ENCODE data around the gene FOS. TPM values are rescaled to one million over a fixed set of nuclear protein-coding genes. Genes with fewer than 3 reads are reported as not detected.

Gene FOS
- total and polyA plus RNA-seq, 2 of the 13 experiments (the other 11 are each of a cell fraction or from before 2014, with no cell fraction given) = 15.9 to 24.2 TPM

DNA sequence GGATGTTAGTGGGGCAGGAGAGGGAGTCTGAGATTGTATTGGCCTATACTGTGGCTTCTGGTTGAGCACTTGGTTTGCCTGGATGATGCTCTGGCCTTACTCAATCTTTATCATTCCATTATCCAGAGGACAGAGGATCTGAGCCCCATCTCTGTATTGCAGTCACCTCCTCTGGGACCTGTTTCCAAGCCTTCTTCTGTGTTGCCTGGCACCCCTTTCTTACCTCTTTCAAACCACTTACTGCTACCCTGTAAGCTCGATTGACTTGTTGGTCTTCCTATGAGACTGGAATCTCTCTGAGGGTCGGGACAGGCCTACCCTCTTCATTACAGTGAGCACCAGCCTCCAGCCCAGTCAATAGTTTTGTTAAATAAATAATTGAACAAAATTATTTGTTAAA is 3.0 kb upstream of the FOS start:
- peaks cover 1 to 35% of the 10 kb centered on the region in 2 experiments; a peak in 3 of 5 replicates for H3K27me3 ChIP-seq (ENCODE audit: control insufficient read depth in 1 of 2, insufficient read depth in 2 of 2, low read length in 2 of 2)
- ChIA-PET POLR2A (no interaction called here), CTCF (ENCODE audit: low intra/inter-chr PET ratio, low total read pairs) (no interaction called here)
- ATAC-seq (no peak), FAIRE-seq (no peak), DNase-seq (ENCODE audit: low spot score) (no peak)
- H2AFZ ChIP-seq (ENCODE audit: low read length) = no peak overlapping the region
- H3K9me3 ChIP-seq (ENCODE audit: low read length) = no peaks in the 10 kb centered on the region
- H3K4me3 ChIP-seq (replicated peaks in 1 of 3; ENCODE audit: insufficient read depth in 1 of 3, low read depth in 2 of 3, low read length in 3 of 3) = no peak overlapping the region
- H3K79me2 ChIP-seq (ENCODE audit: insufficient read depth, low read length) = no peaks in the 10 kb centered on the region
- no peak overlapping the region for H3K27ac ChIP-seq (ENCODE audit: extremely low read length, insufficient read depth, low read length)
- BruUV-seq (replicated peaks) = no TSS peak
- peaks cover under 1 to 5% of the 10 kb centered on the region in 2 experiments; a peak in 2 of 5 replicates for H3K36me3 ChIP-seq (replicated peaks in 1 of 2; ENCODE audit: control insufficient read depth in 1 of 2, insufficient read depth in 2 of 2, low read length in 2 of 2)
- no peak overlapping the region for H3K9ac ChIP-seq (ENCODE audit: insufficient read depth, low read depth, low read length)
- WGBS (ENCODE audit: low lambda C conversion rate) = 23% methylated on average over 2 of the region's 2 CpGs
- no peak overlapping the region for H3K4me2 ChIP-seq (ENCODE audit: low read depth, low read length)
- intact Hi-C loops (cut with micrococcal nuclease; ENCODE audit: unreplicated experiment) = no loop called here
- H3K4me1 ChIP-seq (ENCODE audit: insufficient read depth, low read length) = peaks cover 42% of the 10 kb centered on the region
- peaks cover 11% of the 10 kb centered on the region; the same call in 1 of the 2 replicates for H4K20me1 ChIP-seq (ENCODE audit: insufficient read depth, low read length)
- in situ Hi-C loops (cut with HindIII; ENCODE audit: extremely low pct_ligation_motif_present, low pct_unique_long_range_greater_than_20kb) = no loop called here
- TF ChIP-seq ELF4 (CRISPR knock-in tag; IDR thresholded peaks at IDR 0.05; ENCODE audit: borderline replicate concordance) = no peak
- no peak for TF ChIP-seq RBM39 (IDR thresholded peaks at IDR 0.05; ENCODE audit: low read depth, low read length, poor library complexity, severe bottlenecking)
- TF ChIP-seq HDAC1 (CRISPR knock-in tag; IDR thresholded peaks at IDR 0.05) = no peak
- TF ChIP-seq ZBTB7A (CRISPR knock-in tag; IDR thresholded peaks at IDR 0.05) = no peak
- TF ChIP-seq ZIK1 (CRISPR knock-in tag; IDR thresholded peaks at IDR 0.05; ENCODE audit: borderline replicate concordance, low read depth) = no peak
- TF ChIP-seq, protein P1, sequence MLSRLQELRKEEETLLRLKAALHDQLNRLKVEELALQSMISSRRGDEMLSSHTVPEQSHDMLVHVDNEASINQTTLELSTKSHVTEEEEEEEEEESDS (CRISPR knock-in tag; IDR thresholded peaks at IDR 0.05; ENCODE audit: borderline replicate concordance) = no peak
- TF ChIP-seq ZNF547 (CRISPR knock-in tag; IDR thresholded peaks at IDR 0.05) = no peak
- TF ChIP-seq HOXA3 (CRISPR knock-in tag; IDR thresholded peaks at IDR 0.05) = no peak
- no peak for TF ChIP-seq NFATC3 (CRISPR knock-in tag; IDR thresholded peaks at IDR 0.05)
- TF ChIP-seq IRX3 (CRISPR knock-in tag; IDR thresholded peaks at IDR 0.05; ENCODE audit: borderline replicate concordance, low read depth) = no peak
- TF ChIP-seq ZNF549 (CRISPR knock-in tag; IDR thresholded peaks at IDR 0.05) = no peak
- TF ChIP-seq ZNF205 (CRISPR knock-in tag; IDR thresholded peaks at IDR 0.05) = no peak
- TF ChIP-seq ZFP36L2 (CRISPR knock-in tag; IDR thresholded peaks at IDR 0.05) = no peak
- TF ChIP-seq JDP2 (CRISPR knock-in tag; IDR thresholded peaks at IDR 0.05; ENCODE audit: borderline replicate concordance) = no peak
